Measurements from ENCODE around the gene BAIAP2. TPM values are rescaled to one million over a fixed set of nuclear protein-coding genes. Genes with fewer than 3 reads are reported as not detected.

Gene BAIAP2
- total and polyA plus RNA-seq, 2 of the 13 experiments (the other 11 are each of a cell fraction or from before 2014, with no cell fraction given) = 22.5 to 24.0 TPM

- TF ChIP-seq DZIP1 (CRISPR knock-in tag; IDR thresholded peaks at IDR 0.05) = no peak
- no peak for TF ChIP-seq HNF4A (CRISPR knock-in tag; IDR thresholded peaks at IDR 0.05)
- TF ChIP-seq LCORL (IDR thresholded peaks at IDR 0.05) = no peak
- peak; percentile 55; the same call in 1 of the 2 replicates for TF ChIP-seq LCORL (CRISPR knock-in tag; IDR thresholded peaks at IDR 0.05)
- TF ChIP-seq PAXIP1 (CRISPR knock-in tag; conservative IDR thresholded peaks at IDR 0.05) = no peak
- peak; percentile 22; the same call in 1 of the 2 replicates for TF ChIP-seq KDM5B (CRISPR knock-in tag; IDR thresholded peaks at IDR 0.05; ENCODE audit: borderline replicate concordance)
- no peak for TF ChIP-seq KDM4B (CRISPR knock-in tag; IDR thresholded peaks at IDR 0.05)
- no peak for TF ChIP-seq HNRNPLL (IDR thresholded peaks at IDR 0.05; ENCODE audit: low read depth, low read length, poor library complexity, severe bottlenecking)
- no peak for TF ChIP-seq EHMT2 (IDR thresholded peaks at IDR 0.05; ENCODE audit: borderline replicate concordance, low read depth, low read length)
- TF ChIP-seq HINFP (CRISPR knock-in tag; IDR thresholded peaks at IDR 0.05; ENCODE audit: low read depth) = no peak
- peak in 1 of 2 experiments; percentile 27; a peak in 1 of 4 replicates for TF ChIP-seq EP300 (IDR thresholded peaks at IDR 0.05; ENCODE audit: low read depth in 2 of 2, low read length in 2 of 2)
- TF ChIP-seq EP300 (CRISPR knock-in tag; IDR thresholded peaks at IDR 0.05; ENCODE audit: borderline replicate concordance) = no peak
- no peak for TF ChIP-seq ONECUT2 (CRISPR knock-in tag; IDR thresholded peaks at IDR 0.05)
- TF ChIP-seq SIN3B (IDR thresholded peaks at IDR 0.05; ENCODE audit: low read length) = no peak
- TF ChIP-seq CEBPG (CRISPR knock-in tag; IDR thresholded peaks at IDR 0.05) = no peak
- no peak for TF ChIP-seq ZNF879 (CRISPR knock-in tag; IDR thresholded peaks at IDR 0.05)
- no peak for TF ChIP-seq TFE3 (CRISPR knock-in tag; IDR thresholded peaks at IDR 0.05)
- TF ChIP-seq TMF1 (CRISPR knock-in tag; IDR thresholded peaks at IDR 0.05; ENCODE audit: low read depth) = 0 out of 2 replicates have a peak, but pooled peaks have one; percentile 20
- no peak for TF ChIP-seq MYC (CRISPR knock-in tag; IDR thresholded peaks at IDR 0.05; ENCODE audit: borderline replicate concordance)
- TF ChIP-seq ZNF263 (CRISPR knock-in tag; IDR thresholded peaks at IDR 0.05) = no peak
- no peak for TF ChIP-seq TCF7L2 (IDR thresholded peaks at IDR 0.05; ENCODE audit: low read depth, low read length)
Observed at GRCh38 chr17:81131486-81132196, 96.7 kb downstream of the BAIAP2 start (continued).
